K562 (cell line): ENCODE measurements around the gene CARMIL3. TPM values are rescaled to one million over a fixed set of nuclear protein-coding genes. Genes with fewer than 3 reads are reported as not detected.

Source experiments
- BRD4 ChIP-seq: fragments of 200-600 bp; sonication (generic); IDR thresholded peaks from 2 replicates; pipeline ENCODE4 v1.6.1; 2017; ENCODE audit warnings: inconsistent platforms
- CTBP1 ChIP-seq: fragments of 450-650 bp; IDR thresholded peaks from 2 replicates; pipeline ENCODE4 v1.6.1; 2016; ENCODE audit warnings: borderline replicate concordance
- GABPA ChIP-seq: fragments of 200-800 bp; sonication (Bioruptor generic); conservative IDR thresholded peaks from 2 replicates; pipeline ENCODE4 v1.6.1; 2016; ENCODE audit warnings: low read depth, missing genetic modification characterization, missing compliant biosample characterization
- HMG20A ChIP-seq: fragments of 450-650 bp; formaldehyde crosslinking; conservative IDR thresholded peaks from 2 replicates; pipeline ENCODE4 v1.4.0; 2020; ENCODE audit warnings: mild to moderate bottlenecking, mixed read lengths
- SAFB ChIP-seq: fragments of 200-400 bp; formaldehyde crosslinking; IDR thresholded peaks from 2 replicates; pipeline ENCODE4 v1.6.1; 2017; ENCODE audit warnings: low read depth, low read length, borderline replicate concordance
- ZNF24 ChIP-seq: fragments of 450-650 bp; IDR thresholded peaks from 2 replicates; pipeline ENCODE4 v1.6.1; 2016
- ZNF384 ChIP-seq: IDR thresholded peaks from 2 replicates; pipeline ENCODE4 v1.6.1; 2012; ENCODE audit warnings: low read depth, low read length, improper control_type of control experiment
- polyA plus RNA-seq, 8 experiments: library from polyadenylated mRNA; depleted of rRNA in 4 of 8; stranded (reverse) in 5 of 8; unstranded in 3 of 8; fragments of >200 nt; fragmentation: Nextera tagmentation in 2 of 8; fragmentation: Illumina TruSeq in 1 of 8; extraction: Ambion mirVana in 2 of 8; extraction: Trizol in 1 of 8; gene quantifications; 2 replicates each; pipeline versions ENCODE4 v1.2.1 to v1.2.3, GENCODE V29; 2011 to 2014; ENCODE audit warnings: inconsistent platforms in 1 of 8, missing spikeins in 1 of 8
- total RNA-seq, 7 experiments: library from RNA; depleted of rRNA in 6 of 7; stranded (reverse); fragments of >200 nt in 6 of 7; fragmentation: Illumina TruSeq in 2 of 7; extraction: Trizol in 2 of 7; gene quantifications; 2 replicates each; pipeline versions ENCODE4 v1.2.1 to v1.2.3, GENCODE V29; 2011 to 2021; ENCODE audit warnings: low replicate concordance in 1 of 7
- TF ChIP-seq, protein P1 (sequence below), 2 experiments: fragments of 450-650 bp; IDR thresholded peaks; 2 replicates each; pipeline ENCODE4 v1.6.1; 2016; ENCODE audit warnings: mild to moderate bottlenecking in 2 of 2, borderline replicate concordance in 1 of 2, low read depth in 1 of 2, moderate library complexity in 1 of 2
- TF ChIP-seq, protein P2 (sequence below): fragments of 250-450 bp; sonication (Bioruptor Pico); IDR thresholded peaks from 2 replicates; pipeline ENCODE4 v1.5.0; 2021; ENCODE audit warnings: mild to moderate bottlenecking, borderline replicate concordance
- TF ChIP-seq, protein P3 (sequence below): sonication (generic); formaldehyde crosslinking; IDR thresholded peaks from 2 replicates; pipeline ENCODE4 v1.8.0; 2022; ENCODE audit warnings: missing genetic modification reagents, mild to moderate bottlenecking, borderline replicate concordance
- TF ChIP-seq, protein P4 (sequence below): fragments of 450-650 bp; IDR thresholded peaks from 2 replicates; pipeline ENCODE4 v1.7.0; 2016; ENCODE audit warnings: borderline replicate concordance

Gene CARMIL3
- total and polyA plus RNA-seq, 9 of the 15 experiments (the other 6 are each of a cell fraction or from before 2014, with no cell fraction given) = 0.01 to 0.11 (median 0.05) TPM; not detected in 5

DNA sequence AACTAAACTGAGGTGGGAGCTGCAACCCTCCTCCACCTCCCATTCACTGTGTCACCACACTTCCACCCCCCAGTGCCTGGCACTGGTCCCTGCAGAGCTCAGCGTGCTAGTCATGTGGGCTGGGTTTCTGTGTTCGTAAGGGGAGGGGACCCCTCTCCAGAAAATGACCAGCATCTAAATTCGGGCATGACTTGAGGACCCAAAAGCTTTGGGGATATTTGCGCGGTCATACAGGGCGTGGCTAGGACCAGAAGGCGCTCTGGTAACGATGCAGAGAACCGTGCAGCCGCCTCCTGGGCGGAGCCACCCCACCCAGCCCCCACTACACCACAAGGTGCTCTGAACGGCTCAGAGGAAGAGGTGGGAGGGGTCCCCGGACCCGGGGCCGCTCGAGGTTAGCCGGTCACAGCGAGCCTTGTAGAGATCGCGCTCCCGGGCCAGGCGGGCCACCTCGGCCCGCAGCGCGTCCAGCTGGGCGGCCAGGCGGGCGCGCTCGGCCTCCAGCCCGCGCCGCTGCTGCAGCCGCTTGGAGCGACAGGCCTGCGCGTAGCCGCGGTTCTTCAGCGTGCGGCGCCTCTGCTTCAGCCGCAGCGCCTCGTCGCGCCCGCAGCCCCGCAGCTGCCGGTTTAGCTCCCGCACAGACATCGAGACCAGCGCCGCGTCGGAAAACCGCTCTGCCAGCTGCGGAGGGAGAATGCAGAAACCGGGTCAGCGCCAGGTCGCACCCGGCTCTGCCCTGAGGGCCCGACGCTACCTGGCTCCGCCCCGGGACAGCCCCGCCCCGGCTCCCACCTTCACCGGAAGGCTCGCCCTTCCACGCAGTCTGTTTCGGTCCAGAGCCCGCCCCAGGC is 29.3 kb downstream of the CARMIL3 start (continued):
- TF ChIP-seq, protein P1, sequence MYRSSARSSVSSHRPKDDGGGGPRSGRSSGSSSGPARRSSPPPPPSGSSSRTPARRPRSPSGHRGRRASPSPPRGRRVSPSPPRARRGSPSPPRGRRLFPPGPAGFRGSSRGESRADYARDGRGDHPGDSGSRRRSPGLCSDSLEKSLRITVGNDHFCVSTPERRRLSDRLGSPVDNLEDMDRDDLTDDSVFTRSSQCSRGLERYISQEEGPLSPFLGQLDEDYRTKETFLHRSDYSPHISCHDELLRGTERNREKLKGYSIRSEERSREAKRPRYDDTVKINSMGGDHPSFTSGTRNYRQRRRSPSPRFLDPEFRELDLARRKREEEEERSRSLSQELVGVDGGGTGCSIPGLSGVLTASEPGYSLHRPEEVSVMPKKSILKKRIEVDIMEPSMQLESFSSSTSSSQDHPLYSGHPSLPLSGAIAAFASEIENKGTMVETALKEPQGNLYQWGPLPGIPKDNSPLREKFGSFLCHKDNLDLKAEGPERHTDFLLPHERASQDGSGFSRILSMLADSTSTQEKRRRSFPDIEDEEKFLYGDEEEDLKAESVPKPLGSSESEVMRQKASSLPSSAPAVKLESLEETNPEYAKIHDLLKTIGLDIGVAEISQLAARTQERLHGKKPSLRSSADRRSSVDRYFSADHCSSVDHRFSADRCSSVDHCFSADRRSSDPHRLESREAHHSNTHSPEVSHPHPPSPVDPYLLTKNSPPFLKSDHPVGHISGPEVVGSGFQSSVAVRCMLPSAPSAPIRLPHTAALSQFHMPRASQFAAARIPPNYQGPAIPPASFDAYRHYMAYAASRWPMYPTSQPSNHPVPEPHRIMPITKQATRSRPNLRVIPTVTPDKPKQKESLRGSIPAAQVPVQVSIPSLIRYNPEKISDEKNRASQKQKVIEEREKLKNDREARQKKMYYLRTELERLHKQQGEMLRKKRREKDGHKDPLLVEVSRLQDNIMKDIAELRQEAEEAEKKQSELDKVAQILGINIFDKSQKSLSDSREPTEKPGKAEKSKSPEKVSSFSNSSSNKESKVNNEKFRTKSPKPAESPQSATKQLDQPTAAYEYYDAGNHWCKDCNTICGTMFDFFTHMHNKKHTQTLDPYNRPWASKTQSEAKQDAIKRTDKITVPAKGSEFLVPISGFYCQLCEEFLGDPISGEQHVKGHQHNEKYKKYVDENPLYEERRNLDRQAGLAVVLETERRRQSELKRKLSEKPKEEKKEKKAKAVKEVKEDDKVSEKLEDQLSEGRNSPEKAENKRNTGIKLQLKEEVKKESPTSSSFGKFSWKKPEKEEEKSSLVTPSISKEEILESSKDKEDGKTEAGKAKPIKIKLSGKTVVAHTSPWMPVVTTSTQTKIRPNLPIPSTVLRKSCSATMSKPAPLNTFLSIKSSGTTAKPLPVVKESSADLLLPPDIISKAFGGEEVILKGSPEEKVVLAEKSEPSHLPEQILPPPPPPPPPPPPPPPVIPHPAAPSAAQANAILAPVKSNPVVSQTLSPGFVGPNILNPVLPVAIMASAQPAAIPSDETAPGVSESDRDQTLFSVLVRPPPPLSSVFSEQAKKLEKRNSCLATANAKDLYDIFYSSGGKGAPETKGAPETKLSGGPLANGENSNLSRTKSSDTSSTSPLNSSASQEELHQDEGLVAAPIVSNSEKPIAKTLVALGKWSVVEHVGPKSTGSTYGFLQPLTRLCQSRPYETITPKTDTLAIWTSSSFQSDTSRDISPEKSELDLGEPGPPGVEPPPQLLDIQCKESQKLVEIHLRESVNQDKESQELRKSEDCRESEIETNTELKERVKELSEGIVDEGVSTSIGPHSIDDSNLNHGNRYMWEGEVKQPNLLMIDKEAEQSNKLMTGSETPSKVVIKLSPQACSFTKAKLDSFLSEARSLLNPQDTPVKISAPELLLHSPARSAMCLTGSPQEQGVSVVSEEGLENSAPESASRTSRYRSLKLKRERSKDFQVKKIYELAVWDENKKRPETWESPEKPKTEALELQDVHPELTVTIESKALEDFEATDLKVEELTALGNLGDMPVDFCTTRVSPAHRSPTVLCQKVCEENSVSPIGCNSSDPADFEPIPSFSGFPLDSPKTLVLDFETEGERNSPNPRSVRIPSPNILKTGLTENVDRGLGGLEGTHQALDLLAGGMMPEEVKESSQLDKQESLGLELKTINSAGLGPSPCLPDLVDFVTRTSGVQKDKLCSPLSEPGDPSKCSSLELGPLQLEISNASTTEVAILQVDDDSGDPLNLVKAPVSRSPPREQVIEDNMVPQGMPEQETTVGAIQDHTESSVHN (IDR thresholded peaks at IDR 0.05; ENCODE audit: borderline replicate concordance in 1 of 2, low read depth in 1 of 2) = no peak
- TF ChIP-seq CTBP1 (peak; percentile 94), BRD4 (no peak), ZNF24 (no peak), GABPA (0 out of 2 replicates have a peak, but pooled peaks have one; percentile 35), ZNF384 (no peak), SAFB (no peak), HMG20A (CRISPR knock-in tag) (no peak)
- TF ChIP-seq, protein P2, sequence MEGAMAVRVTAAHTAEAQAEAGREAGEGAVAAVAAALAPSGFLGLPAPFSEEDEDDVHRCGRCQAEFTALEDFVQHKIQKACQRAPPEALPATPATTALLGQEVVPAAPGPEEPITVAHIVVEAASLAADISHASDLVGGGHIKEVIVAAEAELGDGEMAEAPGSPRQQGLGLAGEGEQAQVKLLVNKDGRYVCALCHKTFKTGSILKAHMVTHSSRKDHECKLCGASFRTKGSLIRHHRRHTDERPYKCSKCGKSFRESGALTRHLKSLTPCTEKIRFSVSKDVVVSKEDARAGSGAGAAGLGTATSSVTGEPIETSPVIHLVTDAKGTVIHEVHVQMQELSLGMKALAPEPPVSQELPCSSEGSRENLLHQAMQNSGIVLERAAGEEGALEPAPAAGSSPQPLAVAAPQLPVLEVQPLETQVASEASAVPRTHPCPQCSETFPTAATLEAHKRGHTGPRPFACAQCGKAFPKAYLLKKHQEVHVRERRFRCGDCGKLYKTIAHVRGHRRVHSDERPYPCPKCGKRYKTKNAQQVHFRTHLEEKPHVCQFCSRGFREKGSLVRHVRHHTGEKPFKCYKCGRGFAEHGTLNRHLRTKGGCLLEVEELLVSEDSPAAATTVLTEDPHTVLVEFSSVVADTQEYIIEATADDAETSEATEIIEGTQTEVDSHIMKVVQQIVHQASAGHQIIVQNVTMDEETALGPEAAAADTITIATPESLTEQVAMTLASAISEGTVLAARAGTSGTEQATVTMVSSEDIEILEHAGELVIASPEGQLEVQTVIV (CRISPR knock-in tag) = no peak
- TF ChIP-seq, protein P3, sequence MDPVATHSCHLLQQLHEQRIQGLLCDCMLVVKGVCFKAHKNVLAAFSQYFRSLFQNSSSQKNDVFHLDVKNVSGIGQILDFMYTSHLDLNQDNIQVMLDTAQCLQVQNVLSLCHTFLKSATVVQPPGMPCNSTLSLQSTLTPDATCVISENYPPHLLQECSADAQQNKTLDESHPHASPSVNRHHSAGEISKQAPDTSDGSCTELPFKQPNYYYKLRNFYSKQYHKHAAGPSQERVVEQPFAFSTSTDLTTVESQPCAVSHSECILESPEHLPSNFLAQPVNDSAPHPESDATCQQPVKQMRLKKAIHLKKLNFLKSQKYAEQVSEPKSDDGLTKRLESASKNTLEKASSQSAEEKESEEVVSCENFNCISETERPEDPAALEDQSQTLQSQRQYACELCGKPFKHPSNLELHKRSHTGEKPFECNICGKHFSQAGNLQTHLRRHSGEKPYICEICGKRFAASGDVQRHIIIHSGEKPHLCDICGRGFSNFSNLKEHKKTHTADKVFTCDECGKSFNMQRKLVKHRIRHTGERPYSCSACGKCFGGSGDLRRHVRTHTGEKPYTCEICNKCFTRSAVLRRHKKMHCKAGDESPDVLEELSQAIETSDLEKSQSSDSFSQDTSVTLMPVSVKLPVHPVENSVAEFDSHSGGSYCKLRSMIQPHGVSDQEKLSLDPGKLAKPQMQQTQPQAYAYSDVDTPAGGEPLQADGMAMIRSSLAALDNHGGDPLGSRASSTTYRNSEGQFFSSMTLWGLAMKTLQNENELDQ (CRISPR knock-in tag) = no peak
- TF ChIP-seq, protein P4, sequence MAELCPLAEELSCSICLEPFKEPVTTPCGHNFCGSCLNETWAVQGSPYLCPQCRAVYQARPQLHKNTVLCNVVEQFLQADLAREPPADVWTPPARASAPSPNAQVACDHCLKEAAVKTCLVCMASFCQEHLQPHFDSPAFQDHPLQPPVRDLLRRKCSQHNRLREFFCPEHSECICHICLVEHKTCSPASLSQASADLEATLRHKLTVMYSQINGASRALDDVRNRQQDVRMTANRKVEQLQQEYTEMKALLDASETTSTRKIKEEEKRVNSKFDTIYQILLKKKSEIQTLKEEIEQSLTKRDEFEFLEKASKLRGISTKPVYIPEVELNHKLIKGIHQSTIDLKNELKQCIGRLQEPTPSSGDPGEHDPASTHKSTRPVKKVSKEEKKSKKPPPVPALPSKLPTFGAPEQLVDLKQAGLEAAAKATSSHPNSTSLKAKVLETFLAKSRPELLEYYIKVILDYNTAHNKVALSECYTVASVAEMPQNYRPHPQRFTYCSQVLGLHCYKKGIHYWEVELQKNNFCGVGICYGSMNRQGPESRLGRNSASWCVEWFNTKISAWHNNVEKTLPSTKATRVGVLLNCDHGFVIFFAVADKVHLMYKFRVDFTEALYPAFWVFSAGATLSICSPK = no peak
